Upper lobe of right lung (tissue), 1 donor: Measurements from ENCODE around the gene NCOR1. TPM values are rescaled to one million over a fixed set of nuclear protein-coding genes. Genes with fewer than 3 reads are reported as not detected.

Source experiments
- ATAC-seq: fragments of 200-7000 bp; cut with Tn5 transposase; one replicate; pipeline ENCODE4 v1.9.1; 2020; ENCODE audit warnings: mild to moderate bottlenecking, moderate library complexity
- DNase-seq: peaks from one replicate; pipeline ENCODE4 v3.0.0-alpha.2; 2020
- H3K27ac ChIP-seq: fragments of 200-600 bp; one replicate; pipeline ENCODE4 v1.8.0; 2022
- H3K27me3 ChIP-seq: fragments of 200-600 bp; one replicate; pipeline ENCODE4 v1.8.0; 2022; ENCODE audit warnings: mild to moderate bottlenecking
- H3K36me3 ChIP-seq: fragments of 200-600 bp; one replicate; pipeline ENCODE4 v1.8.0; 2022
- H3K4me1 ChIP-seq: fragments of 200-600 bp; one replicate; pipeline ENCODE4 v1.8.0; 2022
- H3K4me3 ChIP-seq: fragments of 200-600 bp; one replicate; pipeline ENCODE4 v1.8.0; 2022; ENCODE audit warnings: mild to moderate bottlenecking
- H3K9me3 ChIP-seq: fragments of 200-600 bp; one replicate; pipeline ENCODE4 v1.8.0; 2022
- CTCF ChIP-seq: fragments of 200-600 bp; IDR thresholded peaks from one replicate; pipeline ENCODE4 v1.8.0; 2022; ENCODE audit warnings: antibody characterized with exemption
- intact Hi-C: fragments of 100-400 bp; cut with DNase I; formaldehyde crosslinking; loops from one replicate; pipeline ENCODE4 v1.11.0; 2022
- total RNA-seq: library from RNA; stranded (reverse); fragmentation: NEBNext Ultra II Directional; extraction: Animal tissue kit (Norgen Biotek cat#: 25700); gene quantifications from one replicate; pipeline ENCODE4 v1.2.1, GENCODE V29; 2021
- donor health status: DM: no; HTN: yes; CAD: no; lungs with severe emphysema.

The NCOR1 gene
- total RNA-seq, 1 donor from 2014 or later, result 138 TPM

- no peaks in the 10 kb centered on the region for H3K27me3 ChIP-seq
- H3K9me3 ChIP-seq, result no peaks in the 10 kb centered on the region
- no peak for DNase-seq
- no peak overlapping the region for H3K4me3 ChIP-seq
- intact Hi-C loops, result no loop called here
- TF ChIP-seq CTCF, result no peak
- H3K27ac ChIP-seq, result peak overlapping the region; percentile 36
- no peaks in the 10 kb centered on the region for H3K4me1 ChIP-seq
- no peak for ATAC-seq
- peaks cover 99% of the 10 kb centered on the region for H3K36me3 ChIP-seq
Observed at GRCh38 chr17:16040710-16041251, 174.6 kb downstream of the NCOR1 start.

- no peak for TF ChIP-seq CTCF
- peaks cover 99% of the 10 kb centered on the region for H3K36me3 ChIP-seq
- intact Hi-C loops, result no loop called here
- ATAC-seq (no peak), DNase-seq (no peak)
- no peaks in the 10 kb centered on the region for H3K9me3 ChIP-seq
- no peak overlapping the region for H3K27ac ChIP-seq
- H3K27me3 ChIP-seq, result no peaks in the 10 kb centered on the region
- no peaks in the 10 kb centered on the region for H3K4me1 ChIP-seq
- no peak overlapping the region for H3K4me3 ChIP-seq
Observed at GRCh38 chr17:16037636-16038035, 177.7 kb downstream of the NCOR1 start.

DNA sequence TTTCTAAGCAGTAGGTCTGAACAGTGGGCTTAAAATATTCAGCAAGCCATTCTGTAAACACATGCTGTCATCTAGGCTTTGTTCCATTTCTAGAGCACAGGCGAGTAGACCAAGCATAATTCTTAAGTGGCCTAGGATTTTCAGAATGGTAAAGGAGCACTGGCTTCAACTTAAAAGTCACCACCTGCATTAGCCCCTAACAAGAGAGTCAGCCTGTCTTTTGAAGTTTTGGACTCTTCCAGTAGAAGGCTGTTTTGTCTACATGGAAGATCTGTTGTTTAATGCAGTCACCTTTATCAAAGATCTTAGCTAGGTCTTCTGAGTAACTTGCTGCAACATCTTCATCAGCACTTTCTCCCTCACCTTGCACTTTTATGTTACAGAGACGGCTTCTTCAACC, 179.1 kb downstream of the NCOR1 start:
- intact Hi-C loops, result no loop called here
- DNase-seq (no peak), ATAC-seq (no peak)
- H3K4me3 ChIP-seq, result no peak overlapping the region
- no peaks in the 10 kb centered on the region for H3K27me3 ChIP-seq
- no peaks in the 10 kb centered on the region for H3K4me1 ChIP-seq
- H3K36me3 ChIP-seq, result peaks cover 99% of the 10 kb centered on the region
- TF ChIP-seq CTCF, result no peak
- no peaks in the 10 kb centered on the region for H3K9me3 ChIP-seq
- no peak overlapping the region for H3K27ac ChIP-seq

DNA sequence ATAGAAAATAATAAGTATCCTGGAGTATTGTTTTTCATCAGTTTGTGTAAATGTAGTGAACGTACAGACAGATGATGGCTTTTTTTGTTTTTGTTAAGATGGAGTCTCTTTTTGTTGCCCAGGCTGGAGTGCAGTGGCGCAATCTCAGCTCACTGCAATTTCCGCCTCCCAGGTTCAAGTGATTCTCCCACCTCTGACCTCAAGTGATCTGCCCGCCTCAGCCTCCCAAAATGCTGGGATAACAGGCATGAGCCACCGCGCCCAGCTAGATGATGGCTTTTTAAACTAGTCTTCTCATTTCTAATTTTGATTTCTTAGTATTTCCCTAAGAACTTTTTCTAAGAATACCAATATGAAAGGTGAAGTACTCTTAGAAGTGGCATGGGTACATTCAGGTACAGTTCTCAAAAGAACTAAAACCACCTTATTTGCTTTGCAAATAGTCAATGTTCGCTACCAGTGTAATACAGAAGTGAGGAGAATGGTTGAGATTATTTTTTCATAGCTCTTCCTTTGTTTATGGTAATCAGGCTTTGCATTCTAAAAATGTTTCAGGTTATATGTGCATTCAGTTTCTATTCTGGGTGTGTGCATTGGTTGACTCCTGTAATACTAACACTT, 181.5 kb downstream of the NCOR1 start:
- H3K27ac ChIP-seq, result no peak overlapping the region
- H3K27me3 ChIP-seq, result no peaks in the 10 kb centered on the region

DNA sequence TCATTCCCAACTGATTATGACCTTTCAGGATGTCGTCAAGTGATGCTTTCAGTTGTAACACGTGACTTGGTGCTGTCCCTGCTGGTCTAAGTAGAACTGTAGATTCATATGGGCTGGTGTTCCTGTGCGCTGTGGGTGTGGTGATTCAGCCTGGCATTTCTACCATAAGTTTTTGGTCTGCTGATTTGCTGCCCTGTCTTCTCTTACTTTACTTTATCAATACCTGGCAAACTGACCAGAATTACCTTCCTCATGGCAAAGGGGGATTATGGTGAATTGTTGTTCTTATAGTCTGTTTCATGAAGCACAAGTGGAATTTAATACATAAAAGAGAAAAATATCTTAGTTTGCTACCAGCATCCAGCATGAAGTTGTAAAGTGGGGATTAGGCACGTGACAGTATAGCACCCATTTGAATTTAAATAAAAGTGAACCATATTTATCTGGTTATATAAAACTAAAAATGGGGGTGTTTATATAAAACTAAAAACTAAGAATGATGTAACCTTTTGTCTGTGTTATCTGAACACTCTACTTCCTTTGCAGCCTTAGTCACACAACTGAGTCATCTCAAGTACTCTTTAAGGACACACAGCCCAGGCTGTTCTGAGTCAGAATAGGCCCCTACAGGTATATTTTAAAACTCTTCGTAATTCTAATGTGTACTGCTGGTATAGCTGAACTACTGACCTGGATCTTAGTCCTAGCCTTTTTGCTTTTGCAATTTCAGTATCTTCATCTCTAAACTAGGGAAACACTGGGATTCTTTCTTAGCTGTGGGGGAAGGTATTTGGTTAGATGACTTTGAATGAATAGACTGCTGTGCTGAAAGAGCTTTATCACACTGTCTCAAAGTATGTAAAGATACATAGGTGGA, 187.4 kb downstream of the NCOR1 start:
- no peak for TF ChIP-seq CTCF
- H3K4me3 ChIP-seq, result no peak overlapping the region
- intact Hi-C loops, result no loop called here
- H3K4me1 ChIP-seq, result peaks cover 11% of the 10 kb centered on the region
- no peaks in the 10 kb centered on the region for H3K9me3 ChIP-seq
- H3K27ac ChIP-seq, result peak overlapping the region; percentile 71
- no peaks in the 10 kb centered on the region for H3K27me3 ChIP-seq
- H3K36me3 ChIP-seq, result peaks cover 97% of the 10 kb centered on the region
- ATAC-seq (peak; percentile 93), DNase-seq (no peak)

More for the DNA sequence above, 181.5 kb downstream of the NCOR1 start:
- ATAC-seq, result peak; percentile 36
- Histone ChIP-seq H3K4me3 (no peak overlapping the region), H3K36me3 (peaks cover 99% of the 10 kb centered on the region), H3K9me3 (no peaks in the 10 kb centered on the region), H3K4me1 (no peaks in the 10 kb centered on the region)
- TF ChIP-seq CTCF, result no peak
- intact Hi-C loops, result no loop called here
- DNase-seq, result peak; percentile 67
